ENCODE data around the gene CBFA2T3.

Gene CBFA2T3

GRCh38 chr16:88979353-88980015 lies 2.5 kb upstream of the CBFA2T3 start:
- Histone ChIP-seq H3K4me3 (replicated peaks; ENCODE audit: insufficient read depth, low read length) (no peak overlapping the region), H3K27ac (replicated peaks) (peak overlapping the region; percentile 91), H3K27me3 (ENCODE audit: insufficient read depth, poor library complexity, severe bottlenecking) (no peaks in the 10 kb centered on the region)
- DNase-seq (ENCODE audit: low read depth in 1 of 2, low spot score in 1 of 2), result no peak
- no peak for TF ChIP-seq REST (IDR thresholded peaks at IDR 0.05; ENCODE audit: insufficient replicate concordance, low read depth)
- no peak for TF ChIP-seq SPI1 (IDR thresholded peaks at IDR 0.05; ENCODE audit: borderline replicate concordance, low read depth)
- no peak for TF ChIP-seq CTCF (IDR thresholded peaks at IDR 0.05; ENCODE audit: insufficient read depth, low read length)
- TF ChIP-seq GABPA (IDR thresholded peaks at IDR 0.05; ENCODE audit: low read depth), result no peak
- TF ChIP-seq POLR2AphosphoS5 (IDR thresholded peaks at IDR 0.05; ENCODE audit: low read depth), result no peak

GRCh38 chr16:88978608-88979346 lies 1.8 kb upstream of the CBFA2T3 start:
- TF ChIP-seq GABPA (IDR thresholded peaks at IDR 0.05; ENCODE audit: low read depth), result peak; percentile 63; the same call in 1 of the 2 replicates
- TF ChIP-seq CTCF (IDR thresholded peaks at IDR 0.05; ENCODE audit: insufficient read depth, low read length), result no peak
- TF ChIP-seq SPI1 (IDR thresholded peaks at IDR 0.05; ENCODE audit: borderline replicate concordance, low read depth), result peak; percentile 74
- TF ChIP-seq POLR2AphosphoS5 (IDR thresholded peaks at IDR 0.05; ENCODE audit: low read depth), result peak; percentile 99
- TF ChIP-seq REST (IDR thresholded peaks at IDR 0.05; ENCODE audit: insufficient replicate concordance, low read depth), result peak; percentile 34
- Histone ChIP-seq H3K27me3 (ENCODE audit: insufficient read depth, poor library complexity, severe bottlenecking) (no peaks in the 10 kb centered on the region), H3K4me3 (replicated peaks; ENCODE audit: insufficient read depth, low read length) (no peak overlapping the region), H3K27ac (replicated peaks) (peak overlapping the region; percentile 91)
- DNase-seq (ENCODE audit: low read depth in 1 of 2, low spot score in 1 of 2), result peak; percentile 70 to 87

- no peaks in the 10 kb centered on the region for H3K27me3 ChIP-seq (ENCODE audit: insufficient read depth, poor library complexity, severe bottlenecking)
- peak overlapping the region; percentile 91 for H3K27ac ChIP-seq (replicated peaks)
- no peak overlapping the region for H3K4me3 ChIP-seq (replicated peaks; ENCODE audit: insufficient read depth, low read length)
- no peak for DNase-seq (ENCODE audit: low read depth in 1 of 2, low spot score in 1 of 2)
- TF ChIP-seq SPI1 (IDR thresholded peaks at IDR 0.05; ENCODE audit: borderline replicate concordance, low read depth) (peak; percentile 14; the same call in 1 of the 2 replicates), CTCF (IDR thresholded peaks at IDR 0.05; ENCODE audit: insufficient read depth, low read length) (no peak)
Measured at GRCh38 chr16:88977812-88978607, 1.0 kb upstream of the CBFA2T3 start.

Measured in HL-60 (cell line).